Activated CD4-positive, alpha-beta T cell treated with anti-CD3 and anti-CD28 coated beads, Interleukin-2, amount 50 U/mL, for 4 hours (primary cell): ENCODE results near the gene C16orf74.
A peak's percentile ranks its signal among the peaks of the same experiment; 100 is the strongest.

Experiments used
- DNase-seq, 2 experiments: peaks; one replicate each; pipeline ENCODE4 v3.0.0-alpha.2; 2020

Gene C16orf74

DNA sequence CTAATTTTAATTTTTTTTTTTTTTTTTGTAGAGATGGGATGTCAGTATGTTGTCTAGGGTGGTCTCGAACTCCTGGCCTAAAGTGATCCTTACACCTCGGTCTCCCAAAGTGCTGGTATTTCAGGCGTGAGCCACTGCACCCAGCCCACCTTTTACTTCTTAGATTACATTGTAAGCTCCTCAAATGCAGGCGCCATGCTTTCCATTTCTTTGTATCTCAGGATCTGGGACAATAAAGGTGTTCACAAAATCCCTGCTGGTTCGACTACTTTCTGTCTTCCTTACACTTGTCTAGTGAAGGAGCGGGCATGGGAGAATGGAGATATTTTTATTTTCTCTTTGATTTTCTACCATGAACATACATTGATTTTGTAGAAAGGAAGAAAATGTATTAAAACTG is 23.2 kb upstream of the C16orf74 start:
- no peak for DNase-seq

DNA sequence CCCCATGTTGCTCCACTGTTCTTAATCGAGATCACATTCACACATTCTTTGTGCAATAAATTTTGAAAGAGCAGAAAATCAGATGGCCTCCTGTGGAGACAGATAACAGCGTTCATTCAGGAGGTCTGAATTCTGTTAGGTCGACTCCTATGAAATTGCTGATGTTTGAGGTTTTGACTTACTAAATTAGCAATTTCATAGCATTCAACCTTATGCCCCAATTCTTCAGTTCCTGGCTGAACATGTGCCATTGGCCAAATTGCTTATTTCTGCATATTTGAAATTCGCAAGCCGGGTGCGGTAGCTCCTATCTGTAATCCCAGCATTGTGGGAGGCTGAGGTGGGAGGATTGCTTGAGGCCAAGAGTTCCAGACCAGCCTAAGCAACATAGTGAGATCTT is 22.1 kb upstream of the C16orf74 start:
- DNase-seq = no peak

DNA sequence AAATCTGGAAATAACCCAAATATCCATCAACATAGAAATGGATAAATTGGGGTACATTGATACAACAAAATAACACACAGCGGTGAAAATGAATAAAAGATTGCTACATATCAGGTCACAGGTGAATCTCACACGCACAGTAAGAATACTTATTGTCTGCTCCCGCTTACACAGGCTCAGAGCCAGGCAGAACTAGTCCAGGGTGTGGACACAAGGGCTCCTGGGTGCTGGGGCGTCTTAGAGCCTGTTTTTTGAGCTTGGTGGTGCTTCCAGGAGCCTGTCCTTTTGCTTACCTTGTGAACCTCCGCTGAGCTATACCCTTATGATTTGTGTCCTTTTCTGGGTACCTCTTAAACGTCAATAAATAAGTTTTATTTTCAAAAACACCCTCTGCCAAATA is 19.8 kb upstream of the C16orf74 start:
- DNase-seq = no peak

- DNase-seq = no peak
Measured at GRCh38 chr16:85768199-85768598, 17.3 kb upstream of the C16orf74 start.

DNA sequence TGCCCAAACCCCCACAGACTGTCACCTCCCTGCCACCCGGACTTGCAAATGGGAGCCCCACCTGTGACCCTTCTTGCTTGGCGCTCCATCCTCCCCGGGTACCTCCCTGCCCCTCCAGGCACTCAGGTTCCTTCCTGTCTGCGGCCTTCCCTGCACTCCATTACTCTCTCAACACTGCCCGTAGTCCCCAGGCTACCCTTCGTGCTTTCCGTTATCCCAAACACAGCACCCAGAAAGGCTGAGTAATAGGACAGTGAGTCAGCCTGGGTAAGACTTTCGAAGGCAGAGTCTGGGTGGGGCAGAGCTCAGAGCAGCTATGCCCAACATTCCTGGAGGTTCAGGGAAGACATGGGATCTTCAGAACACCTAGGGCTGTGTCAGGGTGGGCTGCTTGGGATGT is 16.6 kb upstream of the C16orf74 start:
- DNase-seq = no peak

DNA sequence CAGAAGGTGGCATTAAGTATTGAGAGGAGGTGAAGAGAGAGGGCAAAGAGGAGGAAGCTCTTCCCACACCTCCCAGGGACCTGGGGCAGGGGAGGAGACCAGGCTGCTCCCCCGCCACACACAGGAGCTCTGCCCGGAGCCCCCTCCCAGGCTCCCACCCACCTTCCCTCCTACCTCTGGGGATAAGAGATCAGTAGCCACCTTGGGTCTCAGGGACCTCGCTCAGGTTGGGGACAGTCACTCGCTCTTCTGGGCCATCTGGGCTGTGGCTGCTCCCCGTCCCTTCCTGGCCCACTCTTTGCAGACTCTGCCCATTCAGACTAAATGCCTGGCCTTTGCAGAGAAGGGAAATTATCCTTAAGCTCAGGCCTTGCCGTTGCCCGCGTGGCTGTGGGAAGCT is 14.9 kb upstream of the C16orf74 start:
- DNase-seq = no peak

- no peak for DNase-seq
Measured at GRCh38 chr16:85765211-85765610, 14.3 kb upstream of the C16orf74 start.

- DNase-seq = no peak
Measured at GRCh38 chr16:85763616-85764015, 12.7 kb upstream of the C16orf74 start.

DNA sequence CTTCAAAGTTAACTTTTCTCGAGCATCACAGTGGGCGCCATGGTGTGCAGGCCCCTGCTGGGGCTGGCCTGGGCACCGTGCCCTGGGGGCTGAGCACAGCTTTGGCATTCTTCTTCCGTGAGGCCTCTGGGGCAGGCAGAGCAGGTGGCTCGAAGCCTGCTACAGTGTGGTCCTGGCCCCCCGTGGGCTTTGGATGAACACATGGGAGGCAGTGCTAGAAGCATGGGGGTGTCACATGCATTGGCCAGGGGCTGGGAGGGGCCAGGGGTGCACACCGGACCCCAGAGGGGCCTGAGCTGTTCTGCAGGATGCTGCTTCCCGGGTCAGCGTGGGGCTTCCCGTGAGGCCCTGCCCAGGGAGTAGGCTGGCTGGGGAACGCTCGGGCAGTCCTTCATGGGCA is 12.1 kb upstream of the C16orf74 start:
- no peak for DNase-seq

- no peak for DNase-seq
Measured at GRCh38 chr16:85761861-85762260, 11.0 kb upstream of the C16orf74 start.

DNA sequence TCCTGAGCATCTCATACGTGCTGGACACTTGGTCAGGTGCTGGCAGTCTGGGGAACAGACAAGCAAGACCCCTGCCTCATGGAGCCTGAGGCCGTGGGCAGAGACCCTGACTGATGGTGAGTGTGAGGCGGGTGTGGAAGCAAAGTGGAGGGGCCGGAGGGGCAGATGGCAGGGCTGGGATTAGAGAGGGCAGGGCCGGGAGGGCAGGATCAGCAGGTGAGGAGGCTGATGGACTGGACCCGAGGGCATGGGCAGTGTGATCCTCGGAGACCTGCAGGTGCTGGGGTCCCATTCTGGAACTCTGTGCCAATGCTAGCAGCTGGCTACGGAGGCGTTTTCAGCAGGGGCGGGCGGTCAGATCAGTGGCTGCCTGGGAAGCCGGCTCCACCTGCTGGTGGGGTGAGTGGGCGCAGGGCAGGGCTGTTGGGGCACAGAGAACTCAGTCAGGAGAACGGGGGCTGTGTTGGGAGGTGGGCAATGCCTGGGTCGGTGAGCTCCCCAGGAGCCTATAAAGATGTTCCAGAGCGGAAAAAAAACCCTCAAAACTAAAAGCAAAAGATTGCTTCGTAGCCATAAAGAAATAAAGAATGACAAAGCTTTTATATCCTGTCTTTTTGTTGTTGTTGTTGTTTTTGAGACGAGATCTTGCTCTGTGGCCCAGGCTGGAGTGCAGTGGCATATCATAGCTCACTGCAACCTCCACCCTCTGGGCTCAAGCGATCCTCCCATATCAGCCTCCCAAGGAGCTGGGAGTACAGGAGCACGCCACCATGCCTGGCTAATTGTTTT is 8.9 kb upstream of the C16orf74 start:
- peak in 1 of 2 experiments; percentile 7 for DNase-seq

DNA sequence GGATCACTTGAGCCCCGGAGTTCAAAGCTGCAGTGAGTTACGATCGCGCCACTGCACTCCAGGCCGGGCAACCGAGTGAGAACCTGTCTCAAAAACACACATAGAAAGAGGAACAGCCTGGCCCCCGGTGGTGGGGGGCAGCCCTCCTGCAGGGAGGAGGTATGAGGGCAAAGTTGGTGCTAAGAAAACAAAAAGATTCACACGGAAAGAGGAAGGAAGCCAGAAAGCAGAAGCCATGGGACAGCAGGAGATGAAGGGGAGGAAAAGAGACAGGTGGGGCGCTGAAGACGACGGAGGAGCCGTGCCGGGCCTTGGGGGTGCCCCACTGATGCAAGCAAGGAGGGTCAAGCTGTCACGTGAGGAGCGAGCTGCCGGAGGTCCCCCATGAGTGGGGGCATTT is 8.2 kb upstream of the C16orf74 start:
- no peak for DNase-seq

GRCh38 chr16:85757341-85757822 is 6.5 kb upstream of the C16orf74 start:
- no peak for DNase-seq

- no peak for DNase-seq
Measured at GRCh38 chr16:85755929-85756768, 5.3 kb upstream of the C16orf74 start.

DNA sequence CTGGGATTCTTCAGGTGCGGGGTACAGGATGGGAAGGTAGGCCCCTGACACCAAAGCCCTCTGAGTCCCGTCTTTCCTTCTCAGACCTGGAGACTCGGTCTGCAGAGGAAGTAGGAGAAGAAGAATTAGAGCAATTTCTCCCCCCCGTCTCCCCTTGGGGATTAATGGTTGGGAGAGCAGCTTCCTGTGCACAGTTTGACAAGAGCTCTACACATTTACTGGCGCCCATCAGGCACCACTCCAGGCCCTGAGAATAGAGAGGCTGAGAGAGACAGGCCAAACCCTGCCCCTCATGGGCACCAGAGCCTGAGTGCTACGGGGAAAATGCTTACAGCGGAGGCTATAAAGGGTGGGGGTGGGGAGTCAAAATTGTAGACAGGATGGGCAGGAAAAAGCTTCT is 3.5 kb upstream of the C16orf74 start:
- no peak for DNase-seq

GRCh38 chr16:85753976-85754375 is 3.1 kb upstream of the C16orf74 start:
- DNase-seq = no peak

- no peak for DNase-seq
Measured at GRCh38 chr16:85753559-85753958, 2.7 kb upstream of the C16orf74 start.

DNA sequence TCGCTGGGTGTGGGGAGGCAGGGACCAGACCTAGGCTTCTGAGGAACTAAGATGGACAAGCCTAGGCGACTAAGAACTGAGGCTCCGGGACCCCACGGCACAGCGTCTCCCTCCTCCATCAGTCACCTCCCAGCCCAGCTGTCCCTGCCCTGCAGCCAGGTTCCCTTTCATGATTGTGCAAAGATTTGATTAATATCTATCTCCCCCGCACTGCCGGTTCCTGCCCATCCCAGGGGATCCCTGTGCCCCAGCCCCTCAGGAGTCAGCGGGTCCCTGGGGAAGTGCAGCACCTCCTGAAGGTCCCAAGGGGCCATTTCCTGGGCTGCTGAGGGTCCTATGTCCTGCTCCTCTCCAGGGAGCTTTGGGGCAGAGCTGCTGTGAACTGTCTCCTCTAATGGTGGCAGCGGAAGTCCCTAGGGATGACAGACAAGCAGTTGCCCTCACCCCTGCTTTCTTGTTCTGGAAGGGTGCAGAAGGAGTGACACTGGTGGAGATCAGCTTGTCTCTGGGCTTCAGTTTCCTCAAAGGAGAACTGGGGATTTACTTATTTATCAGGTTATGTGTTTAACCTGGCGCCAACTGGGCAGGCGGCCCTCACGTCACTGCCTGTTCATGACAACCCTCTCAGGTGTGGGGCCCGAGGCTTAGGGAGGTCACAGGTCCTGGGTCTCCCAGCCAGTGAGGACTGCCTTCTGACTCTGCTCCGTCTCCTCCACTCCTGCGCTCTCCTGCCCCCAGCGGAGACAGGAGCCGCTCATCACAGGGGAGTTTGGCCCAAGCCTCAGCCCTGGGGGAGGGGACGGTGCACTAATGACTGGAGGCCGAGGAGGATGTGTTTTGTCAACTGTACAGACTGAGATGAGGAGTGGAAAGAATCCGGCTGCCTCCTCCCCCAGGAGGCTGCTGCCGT is 1.9 kb upstream of the C16orf74 start:
- DNase-seq = no peak

GRCh38 chr16:85751698-85752501 is 1.0 kb upstream of the C16orf74 start:
- DNase-seq = no peak

DNA sequence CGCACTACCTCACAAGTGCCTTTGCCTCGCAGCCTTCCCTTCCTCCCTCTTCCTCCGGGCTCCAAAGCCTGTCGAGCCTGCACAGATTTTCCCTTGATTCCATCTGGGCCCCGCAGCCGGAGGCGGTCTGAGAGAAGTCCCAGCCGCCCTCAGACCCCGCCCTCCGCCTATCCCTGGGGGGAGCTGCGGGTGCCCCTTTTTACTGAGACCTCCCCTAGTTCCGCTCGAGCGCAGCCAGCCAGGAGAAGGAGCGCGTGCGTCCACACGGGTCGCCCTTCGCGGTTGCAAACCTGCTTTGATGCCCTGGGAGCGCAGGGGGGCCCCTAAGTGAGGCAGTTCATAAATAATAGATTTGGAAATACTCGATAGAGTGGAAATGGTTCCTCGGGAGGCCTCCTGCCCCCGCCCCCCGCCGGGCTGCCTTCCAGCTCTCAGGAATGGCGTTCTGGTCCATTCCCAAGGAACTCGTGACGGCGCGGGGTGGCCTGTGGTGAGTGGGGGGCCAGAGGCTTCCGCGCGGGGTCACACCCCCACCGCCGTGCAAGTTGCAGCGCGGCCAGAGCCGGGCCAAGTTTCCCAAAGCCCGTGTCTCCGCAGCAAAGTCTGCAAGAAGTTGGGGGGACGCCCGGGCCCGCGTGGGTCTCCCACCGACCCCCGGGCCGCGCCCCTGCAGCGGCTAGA is 610 bp downstream of the C16orf74 start:
- DNase-seq = no peak

GRCh38 chr16:85749771-85750145 is 1.1 kb downstream of the C16orf74 start:
- no peak for DNase-seq
